Kidney epithelial cell (primary cell): ENCODE measurements around the gene MORC2. TPM values are rescaled to one million over a fixed set of nuclear protein-coding genes. Genes with fewer than 3 reads are reported as not detected.

ENCODE experiments used
- DNase-seq: peaks from one replicate; pipeline ENCODE4 v3.0.0-alpha.2; 2010; ENCODE audit warnings: low read depth
- H3K27me3 ChIP-seq: 2 replicates; pipeline ENCODE4 v1.6.0; 2011; ENCODE audit warnings: low read length; ENCODE audit not compliant: control insufficient read depth, insufficient read depth
- H3K36me3 ChIP-seq: 2 replicates; pipeline ENCODE4 v1.5.1; 2011; ENCODE audit warnings: low read length; ENCODE audit not compliant: control insufficient read depth, insufficient read depth
- H3K4me3 ChIP-seq: 2 replicates; pipeline ENCODE4 v1.5.1; 2011; ENCODE audit warnings: low read depth, mild to moderate bottlenecking, control low read depth, low read length
- total RNA-seq: library from RNA; depleted of rRNA; stranded (reverse); fragments of >200 nt; gene quantifications from 2 replicates; pipeline ENCODE4 v1.2.3, GENCODE V29; 2015
- TF ChIP-seq, protein P1 (sequence below): IDR thresholded peaks from 2 replicates; pipeline ENCODE4 v1.5.1; 2011; ENCODE audit warnings: mild to moderate bottlenecking, moderate library complexity, low read length, control low read depth, inconsistent platforms; ENCODE audit not compliant: insufficient read depth, poor library complexity, severe bottlenecking

The MORC2 gene
- total RNA-seq, 1 donor from 2014 or later: 30.8 TPM

DNA sequence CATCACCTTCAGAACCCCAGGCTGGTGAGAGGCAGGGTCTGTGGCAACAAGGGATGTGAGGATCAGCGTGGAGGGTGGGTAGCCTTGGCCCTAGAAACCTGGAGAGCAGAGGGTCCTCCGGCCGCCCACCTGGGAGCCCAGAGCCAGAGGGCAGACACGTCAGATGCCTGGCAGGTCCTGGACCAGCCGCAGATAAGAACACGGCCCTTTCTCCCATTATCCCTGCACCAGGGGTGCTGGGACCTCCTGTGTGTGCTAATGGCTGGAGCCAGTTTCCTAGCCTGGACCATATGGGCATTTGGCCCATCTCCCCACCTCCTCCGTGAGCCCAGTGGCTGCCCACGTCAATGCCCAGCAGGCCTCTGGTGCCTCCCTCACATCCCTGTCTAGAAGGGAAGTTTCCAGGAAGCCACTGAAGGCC is 88.4 kb downstream of the MORC2 start:
- H3K27me3 ChIP-seq: no peaks in the 10 kb centered on the region
- H3K36me3 ChIP-seq: no peaks in the 10 kb centered on the region
- TF ChIP-seq, protein P1, sequence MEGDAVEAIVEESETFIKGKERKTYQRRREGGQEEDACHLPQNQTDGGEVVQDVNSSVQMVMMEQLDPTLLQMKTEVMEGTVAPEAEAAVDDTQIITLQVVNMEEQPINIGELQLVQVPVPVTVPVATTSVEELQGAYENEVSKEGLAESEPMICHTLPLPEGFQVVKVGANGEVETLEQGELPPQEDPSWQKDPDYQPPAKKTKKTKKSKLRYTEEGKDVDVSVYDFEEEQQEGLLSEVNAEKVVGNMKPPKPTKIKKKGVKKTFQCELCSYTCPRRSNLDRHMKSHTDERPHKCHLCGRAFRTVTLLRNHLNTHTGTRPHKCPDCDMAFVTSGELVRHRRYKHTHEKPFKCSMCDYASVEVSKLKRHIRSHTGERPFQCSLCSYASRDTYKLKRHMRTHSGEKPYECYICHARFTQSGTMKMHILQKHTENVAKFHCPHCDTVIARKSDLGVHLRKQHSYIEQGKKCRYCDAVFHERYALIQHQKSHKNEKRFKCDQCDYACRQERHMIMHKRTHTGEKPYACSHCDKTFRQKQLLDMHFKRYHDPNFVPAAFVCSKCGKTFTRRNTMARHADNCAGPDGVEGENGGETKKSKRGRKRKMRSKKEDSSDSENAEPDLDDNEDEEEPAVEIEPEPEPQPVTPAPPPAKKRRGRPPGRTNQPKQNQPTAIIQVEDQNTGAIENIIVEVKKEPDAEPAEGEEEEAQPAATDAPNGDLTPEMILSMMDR: no peak
- no peak overlapping the region for H3K4me3 ChIP-seq
- DNase-seq: no peak

DNA sequence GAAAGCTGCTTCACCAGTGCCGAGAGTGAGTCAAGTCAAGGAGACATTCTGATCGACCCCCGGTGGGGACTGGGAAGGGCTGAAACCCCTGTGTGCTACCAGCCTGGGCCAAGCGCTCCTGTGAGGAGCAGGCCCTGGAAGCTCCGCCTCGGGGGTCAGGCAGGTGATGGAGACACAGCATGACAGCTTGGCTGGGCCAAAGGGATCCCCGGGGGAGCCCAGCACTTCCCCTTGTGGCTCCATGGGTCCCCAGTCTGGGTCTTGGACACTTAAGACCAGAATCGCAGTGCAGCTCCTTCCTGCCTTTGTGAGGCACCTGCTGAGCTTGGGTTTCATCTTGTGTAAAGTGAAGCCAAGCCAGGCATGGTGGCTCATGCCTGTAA is 89.2 kb downstream of the MORC2 start:
- TF ChIP-seq, protein P1: no peak
- H3K4me3 ChIP-seq: no peak overlapping the region
- DNase-seq: no peak
- H3K27me3 ChIP-seq: no peaks in the 10 kb centered on the region
- no peaks in the 10 kb centered on the region for H3K36me3 ChIP-seq

DNA sequence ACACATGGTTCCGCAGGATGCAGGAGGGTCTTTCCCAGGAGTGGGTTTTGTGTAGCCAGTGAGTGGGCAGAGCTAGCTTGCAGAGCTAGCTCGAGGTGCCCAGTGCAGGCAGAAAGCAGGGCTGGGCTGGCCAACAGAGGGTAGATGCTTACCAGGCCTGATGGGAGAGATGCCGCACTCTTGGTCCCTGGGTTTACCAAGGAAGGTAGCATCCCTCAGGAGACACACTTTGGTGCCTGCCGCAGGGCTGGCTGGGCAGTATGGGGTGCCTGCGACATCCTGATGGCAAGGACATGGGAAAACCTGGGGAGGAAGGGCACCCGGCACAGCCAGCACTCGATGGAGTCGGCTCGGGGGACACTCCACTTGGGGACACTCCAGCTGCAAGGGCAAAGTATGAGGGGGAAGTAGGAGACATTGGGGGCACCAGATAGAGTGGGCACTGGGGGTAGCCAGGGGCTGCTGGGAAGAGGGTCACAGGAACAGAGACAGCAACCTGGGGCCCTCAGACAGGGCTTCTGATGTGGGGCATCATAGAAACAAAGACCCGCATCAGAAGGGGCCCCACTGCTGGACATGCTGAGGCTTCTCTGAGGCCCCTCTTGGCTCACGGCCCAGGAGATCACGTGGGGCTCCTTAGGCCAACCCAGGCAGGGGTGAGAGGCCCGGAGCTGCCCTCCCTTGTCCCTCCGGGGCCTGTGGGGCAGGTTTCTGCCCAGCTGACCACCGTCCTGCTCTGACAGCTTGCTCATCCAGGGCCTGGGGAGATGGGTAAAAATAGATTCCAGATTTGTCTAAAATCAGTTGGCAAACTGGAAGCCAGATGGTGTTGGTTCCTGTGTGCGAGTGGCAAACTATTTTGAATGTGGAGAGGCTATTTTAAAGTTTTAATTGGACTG is 89.8 kb downstream of the MORC2 start:
- Histone ChIP-seq H3K27me3 (no peaks in the 10 kb centered on the region), H3K36me3 (no peaks in the 10 kb centered on the region), H3K4me3 (no peak overlapping the region)
- TF ChIP-seq, protein P1: no peak
- DNase-seq: no peak

DNA sequence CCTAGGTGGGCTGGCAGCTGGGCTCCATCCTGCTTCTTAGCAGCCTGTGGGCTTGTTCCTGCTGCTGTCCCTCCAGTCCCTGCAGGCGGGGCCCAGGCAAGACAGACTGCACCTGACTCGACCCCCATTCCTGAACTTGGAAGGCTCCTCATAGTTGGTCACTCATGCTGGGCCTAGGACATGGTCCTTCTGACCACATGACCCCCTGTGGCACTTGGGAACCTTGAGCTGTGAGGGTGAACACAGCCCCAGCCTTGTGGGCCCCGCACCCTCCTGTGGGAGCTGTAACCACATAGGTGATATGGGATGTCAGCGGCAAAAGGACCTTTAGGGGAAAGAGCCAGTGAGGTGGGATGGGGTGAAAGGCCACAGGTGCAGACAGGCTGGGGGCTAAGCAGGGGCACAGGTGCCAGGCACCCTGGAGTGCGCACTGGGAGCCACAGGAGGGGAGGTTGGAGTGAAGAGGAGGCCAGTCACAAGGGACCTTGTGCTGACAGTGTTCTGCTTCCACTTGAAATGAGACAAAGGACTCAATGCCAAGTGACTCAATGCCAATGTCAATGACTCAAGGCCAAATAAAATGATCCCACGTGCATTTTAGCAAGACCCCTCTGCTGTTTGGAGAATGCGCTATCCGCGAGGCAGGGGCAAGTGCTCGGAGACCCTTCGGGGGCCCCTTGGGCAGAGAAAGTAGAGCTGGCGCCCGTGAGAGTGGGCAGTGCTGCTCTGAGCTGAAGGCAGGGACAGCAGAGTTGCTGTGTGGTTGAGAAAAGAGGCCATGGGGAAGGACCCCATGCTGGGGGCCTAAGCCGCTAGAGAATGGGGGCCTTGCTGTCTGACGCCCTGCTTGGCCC is 90.7 kb downstream of the MORC2 start:
- H3K27me3 ChIP-seq: no peaks in the 10 kb centered on the region
- H3K4me3 ChIP-seq: no peak overlapping the region
- no peaks in the 10 kb centered on the region for H3K36me3 ChIP-seq
- TF ChIP-seq, protein P1: no peak
- no peak for DNase-seq

DNA sequence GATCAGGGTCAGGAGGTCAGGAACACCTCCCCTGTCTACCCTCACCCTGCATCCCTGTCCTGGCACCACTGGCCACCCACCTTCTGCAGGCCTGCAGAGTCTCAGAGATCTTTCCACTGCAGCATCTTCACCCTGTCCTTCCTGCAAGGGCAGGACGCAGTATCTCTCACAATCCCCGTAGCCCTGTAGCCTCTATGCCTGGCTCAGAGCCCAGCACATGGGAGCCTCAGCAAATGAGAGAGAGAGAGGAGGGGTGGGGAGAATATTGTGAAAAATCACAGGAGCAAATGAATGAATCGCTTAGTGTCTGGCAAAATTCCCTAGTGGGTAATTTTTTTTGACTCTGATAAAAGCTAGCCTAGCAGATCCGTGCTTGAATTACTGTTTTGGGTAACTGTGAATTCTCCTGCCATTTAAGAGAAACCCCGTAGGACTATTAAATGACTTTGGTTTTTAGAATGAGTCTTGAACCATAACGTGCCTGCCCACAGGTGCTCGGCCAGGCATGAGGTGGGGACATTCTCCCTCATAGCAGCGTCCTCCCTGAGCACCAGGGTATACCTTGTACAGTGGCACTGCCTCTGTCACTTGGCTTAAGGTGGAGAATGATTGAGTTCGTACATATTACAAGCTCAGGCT is 91.5 kb downstream of the MORC2 start:
- TF ChIP-seq, protein P1: no peak
- no peaks in the 10 kb centered on the region for H3K36me3 ChIP-seq
- no peak for DNase-seq
- no peak overlapping the region for H3K4me3 ChIP-seq
- no peaks in the 10 kb centered on the region for H3K27me3 ChIP-seq
